ENCODE data around the gene ADAP1. TPM values are rescaled to one million over a fixed set of nuclear protein-coding genes. Genes with fewer than 3 reads are reported as not detected.

ADAP1 gene
- total and polyA plus RNA-seq, 2 of the 13 experiments (the other 11 are each of a cell fraction or from before 2014, with no cell fraction given), result 10.5 to 24.6 TPM

DNA sequence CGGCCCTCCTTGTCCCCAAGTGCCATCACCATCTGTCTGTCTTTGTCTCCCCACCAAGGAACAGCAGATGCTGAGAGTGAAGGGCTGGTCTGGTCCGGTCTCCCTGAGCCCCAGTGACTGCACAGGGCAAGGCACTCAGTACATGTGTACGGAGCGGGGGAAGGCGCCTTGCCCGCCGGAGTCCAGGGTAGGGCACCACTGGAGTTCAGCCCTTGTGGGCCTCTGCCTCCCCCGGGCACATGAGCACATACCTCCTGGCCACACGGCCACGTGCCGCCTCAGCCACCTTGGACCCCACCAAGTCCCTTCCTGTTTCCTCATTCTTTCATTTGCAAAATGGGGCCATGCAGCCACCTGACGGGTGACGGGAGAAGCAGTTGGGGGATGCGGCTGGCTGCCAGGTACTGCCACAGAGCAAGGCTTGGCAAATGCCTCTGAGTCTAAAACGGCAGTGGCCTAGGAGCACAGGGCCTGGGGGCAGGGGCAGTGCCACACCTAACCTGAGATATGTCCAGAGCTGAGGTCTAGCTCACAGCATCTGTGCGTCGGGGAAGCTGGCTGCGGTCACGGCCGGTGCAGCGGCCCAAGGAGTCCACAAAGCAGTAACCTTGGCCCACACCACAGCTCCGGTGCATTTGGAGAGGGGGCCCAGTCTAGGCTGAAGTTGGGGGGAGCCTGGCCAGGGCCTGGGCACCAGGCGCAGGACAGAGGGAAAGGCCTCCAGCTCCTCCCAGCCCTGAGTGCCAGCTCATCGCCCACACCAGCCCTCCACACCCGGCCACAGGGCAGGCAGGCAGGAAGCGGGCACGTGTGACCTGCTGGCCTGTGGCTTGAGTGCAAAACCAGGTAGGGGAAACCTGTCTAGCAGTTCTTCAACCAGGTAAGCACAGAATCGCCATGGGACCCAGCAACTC, 5.2 kb downstream of the ADAP1 start (continued):
- TF ChIP-seq, protein P1, sequence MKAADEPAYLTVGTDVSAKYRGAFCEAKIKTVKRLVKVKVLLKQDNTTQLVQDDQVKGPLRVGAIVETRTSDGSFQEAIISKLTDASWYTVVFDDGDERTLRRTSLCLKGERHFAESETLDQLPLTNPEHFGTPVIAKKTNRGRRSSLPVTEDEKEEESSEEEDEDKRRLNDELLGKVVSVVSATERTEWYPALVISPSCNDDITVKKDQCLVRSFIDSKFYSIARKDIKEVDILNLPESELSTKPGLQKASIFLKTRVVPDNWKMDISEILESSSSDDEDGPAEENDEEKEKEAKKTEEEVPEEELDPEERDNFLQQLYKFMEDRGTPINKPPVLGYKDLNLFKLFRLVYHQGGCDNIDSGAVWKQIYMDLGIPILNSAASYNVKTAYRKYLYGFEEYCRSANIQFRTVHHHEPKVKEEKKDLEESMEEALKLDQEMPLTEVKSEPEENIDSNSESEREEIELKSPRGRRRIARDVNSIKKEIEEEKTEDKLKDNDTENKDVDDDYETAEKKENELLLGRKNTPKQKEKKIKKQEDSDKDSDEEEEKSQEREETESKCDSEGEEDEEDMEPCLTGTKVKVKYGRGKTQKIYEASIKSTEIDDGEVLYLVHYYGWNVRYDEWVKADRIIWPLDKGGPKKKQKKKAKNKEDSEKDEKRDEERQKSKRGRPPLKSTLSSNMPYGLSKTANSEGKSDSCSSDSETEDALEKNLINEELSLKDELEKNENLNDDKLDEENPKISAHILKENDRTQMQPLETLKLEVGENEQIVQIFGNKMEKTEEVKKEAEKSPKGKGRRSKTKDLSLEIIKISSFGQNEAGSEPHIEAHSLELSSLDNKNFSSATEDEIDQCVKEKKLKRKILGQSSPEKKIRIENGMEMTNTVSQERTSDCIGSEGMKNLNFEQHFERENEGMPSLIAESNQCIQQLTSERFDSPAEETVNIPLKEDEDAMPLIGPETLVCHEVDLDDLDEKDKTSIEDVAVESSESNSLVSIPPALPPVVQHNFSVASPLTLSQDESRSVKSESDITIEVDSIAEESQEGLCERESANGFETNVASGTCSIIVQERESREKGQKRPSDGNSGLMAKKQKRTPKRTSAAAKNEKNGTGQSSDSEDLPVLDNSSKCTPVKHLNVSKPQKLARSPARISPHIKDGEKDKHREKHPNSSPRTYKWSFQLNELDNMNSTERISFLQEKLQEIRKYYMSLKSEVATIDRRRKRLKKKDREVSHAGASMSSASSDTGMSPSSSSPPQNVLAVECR (CRISPR knock-in tag; IDR thresholded peaks at IDR 0.05; ENCODE audit: borderline replicate concordance), result no peak
- TF ChIP-seq RARA (CRISPR knock-in tag; IDR thresholded peaks at IDR 0.05) (no peak), ZNF207 (IDR thresholded peaks at IDR 0.05; ENCODE audit: borderline replicate concordance) (no peak), NFIB (CRISPR knock-in tag; IDR thresholded peaks at IDR 0.05; ENCODE audit: borderline replicate concordance) (no peak), YEATS2 (CRISPR knock-in tag; IDR thresholded peaks at IDR 0.05; ENCODE audit: borderline replicate concordance) (no peak), HOXA3 (CRISPR knock-in tag; IDR thresholded peaks at IDR 0.05) (no peak), HOXA7 (CRISPR knock-in tag; IDR thresholded peaks at IDR 0.05) (no peak), GPN1 (CRISPR knock-in tag; IDR thresholded peaks at IDR 0.05; ENCODE audit: borderline replicate concordance) (no peak)
